GM21723 (cell line): ENCODE results near the gene SHLD1.

ENCODE experiments used
- ATAC-seq: cut with Tn5 transposase; IDR thresholded peaks from one replicate; pipeline ENCODE4 v1.9.1; 2021; ENCODE audit warnings: mild to moderate bottlenecking, moderate library complexity; ENCODE audit not compliant: unreplicated experiment

SHLD1 gene

DNA sequence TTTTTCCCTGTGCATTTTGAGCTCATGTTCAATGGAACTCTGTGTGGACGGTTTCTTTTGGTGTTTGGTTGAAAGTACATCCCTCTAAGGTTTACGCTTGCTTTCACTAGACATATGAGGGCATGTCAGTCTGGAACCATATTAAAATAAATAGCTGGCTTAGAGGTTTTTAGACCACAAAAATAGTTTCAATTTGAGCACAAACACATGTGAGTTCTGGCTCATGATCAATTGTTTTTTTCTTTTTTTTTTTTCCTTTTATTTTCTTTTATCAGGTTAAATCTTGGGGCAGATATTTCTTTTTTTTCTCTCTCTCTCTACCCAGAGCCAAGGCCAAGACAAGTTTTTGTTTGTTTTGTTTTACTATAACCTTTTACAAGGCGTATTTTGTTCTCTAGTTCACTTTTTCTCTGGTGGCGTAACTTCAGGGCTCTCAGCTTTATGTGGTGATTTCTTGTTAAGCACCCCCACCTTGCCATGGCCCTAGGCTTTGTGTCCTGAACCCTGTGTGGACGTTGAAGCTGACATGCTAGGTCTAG, 92.9 kb downstream of the SHLD1 start:
- peak; percentile 65 for ATAC-seq

- peak; percentile 75 for ATAC-seq
Measured at GRCh38 chr20:5844063-5844681, 94.0 kb downstream of the SHLD1 start.

DNA sequence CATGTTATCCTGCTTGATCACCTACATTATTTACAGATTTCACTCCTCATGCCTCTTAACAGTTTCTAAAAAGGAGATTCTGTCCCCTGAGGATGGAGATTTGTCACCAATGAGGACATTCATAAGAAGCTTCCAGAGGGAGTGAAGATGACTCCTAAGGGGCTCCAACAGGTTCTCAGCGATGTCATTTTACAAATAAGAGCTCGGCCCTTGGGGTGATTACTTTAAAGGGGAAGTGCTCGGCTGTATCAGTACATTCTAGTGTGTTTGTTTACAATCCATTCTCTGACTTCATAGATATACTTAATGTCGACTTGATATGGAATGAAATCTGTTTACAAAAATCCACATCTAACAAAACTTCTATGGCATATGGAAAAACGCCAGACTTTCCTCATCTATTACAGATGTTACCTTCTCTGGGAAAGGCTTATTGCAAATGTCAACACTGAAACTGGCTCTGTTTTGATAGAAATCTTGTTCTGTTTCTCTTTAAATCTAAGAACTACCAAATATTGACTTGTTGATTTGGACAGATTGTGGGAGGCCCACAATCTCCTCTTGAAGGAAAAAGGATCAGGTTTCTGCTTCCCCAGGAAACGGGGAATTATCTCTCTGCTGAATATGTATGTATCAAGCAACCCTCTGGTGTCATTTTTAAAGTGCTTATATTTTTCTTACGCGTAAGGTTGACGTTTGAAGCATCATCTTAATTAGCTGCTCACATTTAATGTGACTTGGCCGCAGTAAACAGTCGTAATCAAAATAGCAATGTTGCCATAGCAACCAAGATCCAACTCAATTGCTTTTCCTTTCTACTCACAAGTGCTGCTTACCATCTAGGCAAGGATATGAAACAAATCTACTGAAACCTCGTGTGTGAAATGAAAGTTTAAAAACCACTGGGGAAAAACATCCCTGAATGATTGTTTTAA, 95.7 kb downstream of the SHLD1 start:
- no peak for ATAC-seq

DNA sequence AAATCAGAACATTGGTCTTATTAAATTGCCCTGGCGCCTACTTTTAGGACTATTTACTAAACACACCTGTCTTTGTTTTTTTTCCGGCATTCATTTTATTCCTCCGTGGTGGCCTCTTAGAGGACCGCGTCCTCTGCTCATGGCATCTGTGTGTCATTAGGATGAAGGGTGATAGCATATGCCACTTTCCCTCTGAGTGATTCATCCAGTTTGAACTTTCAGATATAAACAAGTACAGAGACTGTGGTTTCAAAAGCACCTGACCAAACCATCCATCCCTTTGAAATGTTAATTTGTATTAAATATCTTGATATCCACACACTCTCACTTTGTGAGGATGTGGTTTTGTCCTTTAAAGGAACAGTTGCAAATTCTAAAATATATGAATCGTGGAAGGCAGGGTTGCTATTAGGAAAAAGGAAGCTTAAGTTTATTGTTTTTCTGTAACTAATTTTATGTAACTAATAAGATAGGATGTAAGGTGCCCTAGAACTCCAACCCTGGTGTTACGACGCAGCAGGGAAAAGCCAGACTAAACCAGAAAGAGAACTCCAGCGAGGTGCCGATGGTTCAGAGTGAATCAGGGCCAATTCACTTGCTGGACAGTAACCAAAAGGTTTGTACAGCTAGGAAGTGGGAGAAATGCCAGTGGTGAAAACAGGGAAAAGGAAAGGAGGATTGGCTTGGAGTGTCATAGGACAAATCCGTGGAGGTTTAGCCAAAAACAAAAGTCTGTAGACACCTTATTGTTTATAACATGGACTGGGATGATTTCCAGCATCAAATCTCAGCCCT, 98.7 kb downstream of the SHLD1 start:
- ATAC-seq: no peak

GRCh38 chr20:5855939-5856338, 105.7 kb downstream of the SHLD1 start:
- ATAC-seq: no peak

GRCh38 chr20:5859608-5860007, 109.4 kb downstream of the SHLD1 start:
- ATAC-seq: no peak

- no peak for ATAC-seq
Measured at GRCh38 chr20:5862703-5863039, 112.5 kb downstream of the SHLD1 start.

DNA sequence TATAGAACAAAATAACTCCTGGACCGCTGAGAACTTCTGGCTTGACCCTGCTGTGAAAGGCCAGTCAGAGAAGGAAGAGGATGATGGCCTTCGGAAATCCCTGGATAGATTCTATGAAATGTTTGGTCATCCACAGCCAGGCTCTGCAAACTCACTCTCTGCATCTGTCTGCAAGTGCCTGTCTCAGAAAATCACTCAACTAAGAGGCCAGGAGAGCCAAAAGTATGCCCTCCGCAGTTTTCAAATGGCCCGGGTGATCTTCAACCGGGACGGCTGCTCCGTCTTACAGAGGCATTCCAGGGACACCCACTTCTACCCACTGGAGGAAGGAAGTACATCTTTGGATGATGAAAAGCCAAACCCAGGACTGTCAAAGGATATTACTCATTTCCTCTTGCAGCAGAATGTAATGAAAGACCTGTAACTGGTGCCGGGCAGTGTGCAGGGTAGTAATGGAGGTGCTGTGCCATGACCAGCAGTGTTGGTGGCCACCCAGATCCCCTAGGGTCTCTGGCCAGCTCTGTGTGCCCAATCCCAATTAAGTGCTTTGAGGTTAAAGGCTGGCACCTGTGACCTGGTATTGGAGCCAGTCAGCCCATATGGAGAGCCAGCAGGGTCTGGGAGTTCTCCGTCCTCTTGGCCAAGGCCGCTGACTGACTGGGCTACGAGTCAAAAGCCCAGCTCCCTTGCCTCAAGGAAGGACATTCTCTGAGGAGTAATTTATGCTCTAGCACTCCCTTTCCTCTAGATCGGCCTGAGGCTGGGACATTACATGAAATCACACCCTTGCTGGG, 113.0 kb downstream of the SHLD1 start:
- no peak for ATAC-seq

- no peak for ATAC-seq
Measured at GRCh38 chr20:5864428-5864827, 114.2 kb downstream of the SHLD1 start.

GRCh38 chr20:5864873-5865587, 114.8 kb downstream of the SHLD1 start:
- no peak for ATAC-seq

DNA sequence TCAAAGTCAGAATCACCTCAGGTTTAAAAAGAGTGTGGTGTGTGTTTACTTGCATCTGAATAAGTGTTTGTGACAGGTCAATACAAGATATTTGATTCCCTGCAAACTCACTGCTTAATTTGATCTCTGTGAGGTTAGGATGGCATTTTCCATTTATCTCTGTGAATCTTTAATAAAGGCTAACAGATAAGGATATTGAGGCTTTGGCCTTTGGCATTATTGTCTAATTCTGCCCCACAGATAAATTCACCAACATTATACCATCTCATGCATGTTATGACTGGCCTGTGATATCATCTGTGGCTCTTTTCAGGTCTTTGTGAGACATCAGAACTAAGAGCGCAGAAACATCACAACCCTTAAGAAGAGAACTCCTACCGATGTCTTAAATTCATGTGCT, 115.4 kb downstream of the SHLD1 start:
- no peak for ATAC-seq

- ATAC-seq: no peak
Measured at GRCh38 chr20:5870568-5870981, 120.4 kb downstream of the SHLD1 start.

GRCh38 chr20:5871459-5872410, 121.5 kb downstream of the SHLD1 start:
- no peak for ATAC-seq

- no peak for ATAC-seq
Measured at GRCh38 chr20:5877128-5877527, 126.9 kb downstream of the SHLD1 start.

- ATAC-seq: no peak
Measured at GRCh38 chr20:5880326-5880725, 130.1 kb downstream of the SHLD1 start.

DNA sequence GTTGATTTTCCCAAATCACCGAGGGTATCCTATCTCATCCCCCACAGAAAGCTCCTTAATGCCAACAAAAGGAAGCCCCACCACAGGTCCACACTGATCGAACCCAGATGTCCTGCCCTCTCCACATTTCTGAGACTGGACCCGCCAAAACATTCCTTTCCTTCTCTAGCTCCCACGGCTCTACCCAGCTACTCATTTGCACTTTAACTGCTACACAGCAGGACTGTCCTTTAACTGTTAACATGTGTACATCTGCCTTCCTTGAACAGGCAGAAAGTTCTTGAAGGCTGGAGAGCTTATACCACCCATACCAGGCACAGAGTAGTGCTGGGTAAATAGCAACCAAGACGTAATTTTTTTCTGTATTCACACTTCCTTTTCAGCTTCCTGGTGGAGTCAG, 131.5 kb downstream of the SHLD1 start:
- ATAC-seq: no peak

- ATAC-seq: no peak
Measured at GRCh38 chr20:5882166-5882565, 132.0 kb downstream of the SHLD1 start.

GRCh38 chr20:5884465-5885335, 134.5 kb downstream of the SHLD1 start:
- no peak for ATAC-seq
